ENCODE measurements around the gene REEP1. TPM values are rescaled to one million over a fixed set of nuclear protein-coding genes. Genes with fewer than 3 reads are reported as not detected.
A peak's percentile ranks its signal among the peaks of the same experiment; 100 is the strongest.

Gene REEP1
- total RNA-seq, 2 experiments from 2014 or later = 0.11 TPM; not detected in 1

DNA sequence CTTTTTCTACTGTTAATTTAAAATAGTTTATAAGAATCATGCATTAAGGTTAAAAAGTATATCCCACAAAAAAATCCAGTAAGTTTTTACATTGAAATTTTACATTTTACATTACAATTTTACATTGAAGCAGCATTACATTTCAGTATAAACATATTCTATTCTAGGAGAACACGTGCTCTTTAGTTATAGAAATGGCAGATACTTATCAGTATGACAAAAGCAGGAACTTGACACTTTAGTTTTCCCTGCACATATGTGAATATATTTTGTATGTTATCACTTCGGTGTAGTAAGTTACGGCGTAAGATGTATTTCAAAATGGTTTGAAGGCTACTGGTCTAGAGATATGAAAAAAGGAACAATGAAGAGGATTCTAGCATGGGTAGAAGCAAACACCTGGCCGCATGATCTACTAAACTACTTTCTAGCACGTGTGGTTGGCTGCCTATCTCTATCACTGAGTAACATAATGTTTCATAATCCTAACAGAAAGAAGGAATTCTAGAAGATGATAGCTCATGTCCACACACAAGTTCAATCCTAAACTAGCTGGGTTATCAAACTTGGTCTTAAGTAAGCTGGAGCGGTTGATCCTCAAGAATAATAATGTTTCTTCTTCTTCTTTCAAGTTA lies 147.5 kb downstream of the REEP1 start:
- Mint-ChIP-seq H3K36me3 (peaks cover 34% of the 10 kb centered on the region), H3K27ac (peak overlapping the region; percentile 6), H3K4me1 (peaks cover 64% of the 10 kb centered on the region), H3K4me3 (no peak overlapping the region), H3K9me3 (no peaks in the 10 kb centered on the region), H3K27me3 (no peaks in the 10 kb centered on the region)
- DNase-seq (no peak), ATAC-seq (ENCODE audit: low read depth) (no peak)
- POLR2A ChIA-PET = no interaction called here

DNA sequence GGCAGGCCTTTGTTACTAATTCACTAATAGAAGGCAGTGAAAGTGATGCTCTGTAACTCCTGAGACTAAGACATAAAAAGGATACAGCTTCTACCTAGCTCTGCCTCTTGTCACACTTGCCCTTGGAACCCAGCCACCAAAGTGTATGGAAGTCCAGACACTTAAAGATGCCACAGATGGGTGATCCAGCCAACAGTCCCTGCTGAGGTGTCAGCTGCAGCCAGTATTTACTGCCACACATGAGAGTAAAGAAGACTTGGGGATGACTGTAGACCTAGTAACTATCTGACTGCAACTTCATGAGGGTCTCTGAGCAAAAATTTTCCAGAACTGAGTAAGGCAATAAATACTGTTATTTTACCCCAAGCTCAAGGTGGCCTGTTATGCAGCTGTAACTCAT lies 151.0 kb downstream of the REEP1 start:
- H3K36me3 Mint-ChIP-seq = peaks cover 26% of the 10 kb centered on the region
- no peaks in the 10 kb centered on the region for H3K9me3 Mint-ChIP-seq
- H3K4me1 Mint-ChIP-seq = peaks cover 59% of the 10 kb centered on the region
- H3K27ac Mint-ChIP-seq = peak overlapping the region; percentile 79
- POLR2A ChIA-PET = interaction anchor here (2.9 to 3.8 kb wide), 2 partner anchors 8 to 13 kb away, joined by 13 to 38 read pairs; partner anchors contain the start of genes IMMT and MRPL35
- no peak for ATAC-seq (ENCODE audit: low read depth)
- DNase-seq = no peak
- H3K27me3 Mint-ChIP-seq = no peaks in the 10 kb centered on the region
- H3K4me3 Mint-ChIP-seq = peak overlapping the region; percentile 67

DNA sequence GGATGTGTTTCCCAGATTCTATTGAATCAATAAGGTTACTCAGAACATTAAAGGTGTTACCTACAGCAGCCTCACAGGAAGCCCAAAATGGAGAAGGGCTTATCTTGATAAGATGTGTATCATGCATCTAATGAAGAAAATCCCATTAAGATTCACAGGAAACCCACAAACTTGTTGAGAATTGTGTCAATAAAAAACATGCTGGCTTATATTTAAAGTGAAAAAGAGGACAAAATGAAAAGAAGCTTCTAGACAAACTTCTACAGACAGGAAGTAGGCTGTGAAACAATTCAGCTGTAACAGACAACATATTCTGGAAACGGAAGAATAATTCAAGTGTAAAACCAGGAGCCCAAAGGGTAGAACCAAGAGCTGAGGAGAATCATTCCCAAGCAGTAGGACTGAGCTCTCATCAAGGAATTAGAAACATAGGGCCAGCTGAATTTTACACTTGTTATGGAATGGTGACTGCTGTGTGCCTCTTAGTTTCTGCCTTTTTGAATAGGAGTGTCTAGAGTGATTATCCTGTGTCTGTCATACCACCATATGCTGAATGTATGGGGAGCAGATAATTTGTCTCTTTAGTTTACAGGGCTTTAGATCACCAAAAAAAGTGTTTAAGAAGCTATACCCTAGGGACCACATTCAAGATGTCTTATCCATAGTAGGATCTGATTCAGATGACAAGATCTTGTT lies 151.8 kb downstream of the REEP1 start:
- ATAC-seq (ENCODE audit: low read depth) (peak; percentile 64), DNase-seq (no peak)
- H3K4me1 Mint-ChIP-seq = peaks cover 56% of the 10 kb centered on the region
- H3K36me3 Mint-ChIP-seq = peaks cover 24% of the 10 kb centered on the region
- POLR2A ChIA-PET = interaction anchor here (0.5 to 3.8 kb wide), 3 partner anchors 9 to 77 kb away, joined by 3 to 38 read pairs (median 13); partner anchors contain the start of genes IMMT and MRPL35
- H3K9me3 Mint-ChIP-seq = no peaks in the 10 kb centered on the region
- no peaks in the 10 kb centered on the region for H3K27me3 Mint-ChIP-seq
- peak overlapping the region; percentile 67 for H3K4me3 Mint-ChIP-seq
- H3K27ac Mint-ChIP-seq = peak overlapping the region; percentile 79

DNA sequence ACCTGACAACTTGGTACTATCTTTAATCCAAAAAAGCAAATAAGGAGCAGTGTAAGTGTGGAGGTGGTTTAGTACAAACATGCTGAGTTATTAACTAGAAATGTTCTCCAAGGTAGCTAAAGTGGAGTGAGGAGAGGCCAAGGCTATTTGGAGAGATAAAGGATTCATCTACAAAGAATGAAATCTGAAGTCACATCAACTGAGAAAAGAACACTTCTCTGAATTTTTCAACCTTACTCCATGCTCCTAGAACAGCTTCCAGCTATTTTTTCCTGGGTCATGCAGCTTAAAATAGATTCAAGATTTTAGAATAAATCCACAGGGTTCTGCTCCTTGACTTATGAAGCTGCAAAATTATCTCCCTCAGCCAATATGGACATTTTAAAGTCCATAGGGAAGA lies 160.8 kb downstream of the REEP1 start:
- H3K4me3 Mint-ChIP-seq = no peak overlapping the region
- no peak for ATAC-seq (ENCODE audit: low read depth)
- peaks cover 28% of the 10 kb centered on the region for H3K36me3 Mint-ChIP-seq
- H3K9me3 Mint-ChIP-seq = no peaks in the 10 kb centered on the region
- no peaks in the 10 kb centered on the region for H3K27me3 Mint-ChIP-seq
- no peak overlapping the region for H3K27ac Mint-ChIP-seq
- DNase-seq = no peak
- POLR2A ChIA-PET = no interaction called here
- peaks cover 15% of the 10 kb centered on the region for H3K4me1 Mint-ChIP-seq

DNA sequence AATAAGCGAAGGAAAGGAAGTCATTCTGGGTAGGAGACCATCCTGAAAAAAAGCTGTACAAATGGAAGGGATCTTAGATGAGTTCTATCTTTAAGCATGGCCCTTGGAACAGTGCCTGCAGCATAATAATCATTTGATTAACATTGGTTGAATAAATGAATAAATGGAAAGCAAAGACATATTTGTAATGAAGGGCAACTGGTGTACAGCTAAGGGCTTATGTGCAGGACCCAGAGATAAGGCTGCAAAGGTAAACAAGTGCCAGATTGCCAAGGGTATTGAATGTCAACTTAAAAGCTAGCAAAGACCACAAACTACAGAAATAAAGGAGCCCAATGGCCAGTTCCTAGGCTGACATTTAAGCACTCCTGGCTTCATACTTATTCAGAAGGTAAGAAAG lies 161.6 kb downstream of the REEP1 start:
- H3K4me3 Mint-ChIP-seq = no peak overlapping the region
- POLR2A ChIA-PET = no interaction called here
- no peak for DNase-seq
- no peak for ATAC-seq (ENCODE audit: low read depth)
- no peaks in the 10 kb centered on the region for H3K27me3 Mint-ChIP-seq
- no peaks in the 10 kb centered on the region for H3K9me3 Mint-ChIP-seq
- peaks cover 28% of the 10 kb centered on the region for H3K36me3 Mint-ChIP-seq
- peaks cover 15% of the 10 kb centered on the region for H3K4me1 Mint-ChIP-seq
- no peak overlapping the region for H3K27ac Mint-ChIP-seq

DNA sequence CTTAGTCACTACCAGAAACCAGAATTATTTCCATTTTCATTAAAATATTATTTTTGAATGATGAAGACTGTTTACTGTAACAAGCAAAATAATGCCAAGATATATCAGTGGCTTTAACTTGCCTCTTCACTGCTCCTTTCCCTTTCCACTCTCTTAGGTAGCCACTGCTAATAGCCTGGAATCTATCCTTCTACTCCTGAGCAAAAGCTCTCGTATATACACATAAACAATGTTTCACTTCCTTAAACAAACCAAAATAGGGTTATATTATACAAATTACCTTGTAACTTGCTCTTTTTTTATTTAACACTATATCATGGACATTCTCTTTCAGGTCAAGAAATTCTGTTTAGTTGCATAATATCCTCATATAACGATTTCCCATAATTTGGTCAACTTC lies 163.0 kb downstream of the REEP1 start:
- no peak for ATAC-seq (ENCODE audit: low read depth)
- no peaks in the 10 kb centered on the region for H3K27me3 Mint-ChIP-seq
- DNase-seq = no peak
- peaks cover 24% of the 10 kb centered on the region for H3K36me3 Mint-ChIP-seq
- no peak overlapping the region for H3K27ac Mint-ChIP-seq
- peaks cover 15% of the 10 kb centered on the region for H3K4me1 Mint-ChIP-seq
- no peaks in the 10 kb centered on the region for H3K9me3 Mint-ChIP-seq
- H3K4me3 Mint-ChIP-seq = no peak overlapping the region
- POLR2A ChIA-PET = no interaction called here

DNA sequence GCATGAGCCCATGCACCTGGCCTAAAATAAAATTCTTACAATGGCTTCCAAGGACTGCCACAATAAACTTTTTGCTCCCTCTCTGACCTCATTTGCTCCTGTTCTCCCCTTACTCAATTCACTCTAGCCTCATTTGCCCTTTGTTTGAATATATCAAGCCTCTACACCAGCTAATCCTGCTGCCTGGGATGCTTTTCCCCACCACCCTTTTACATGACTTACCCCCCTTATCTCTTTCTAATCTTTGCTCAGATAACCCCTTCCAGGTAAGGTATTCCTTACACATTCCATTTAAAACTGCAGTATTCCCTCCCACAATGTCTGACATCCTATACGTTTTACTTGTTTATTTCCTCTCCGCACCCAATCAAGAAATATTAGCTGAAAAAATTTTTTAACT lies 164.8 kb downstream of the REEP1 start:
- DNase-seq = no peak
- no peaks in the 10 kb centered on the region for H3K27me3 Mint-ChIP-seq
- peak overlapping the region; percentile 1 for H3K27ac Mint-ChIP-seq
- H3K9me3 Mint-ChIP-seq = no peaks in the 10 kb centered on the region
- H3K4me1 Mint-ChIP-seq = peaks cover 13% of the 10 kb centered on the region
- POLR2A ChIA-PET = no interaction called here
- peaks cover 29% of the 10 kb centered on the region for H3K36me3 Mint-ChIP-seq
- no peak for ATAC-seq (ENCODE audit: low read depth)
- no peak overlapping the region for H3K4me3 Mint-ChIP-seq

DNA sequence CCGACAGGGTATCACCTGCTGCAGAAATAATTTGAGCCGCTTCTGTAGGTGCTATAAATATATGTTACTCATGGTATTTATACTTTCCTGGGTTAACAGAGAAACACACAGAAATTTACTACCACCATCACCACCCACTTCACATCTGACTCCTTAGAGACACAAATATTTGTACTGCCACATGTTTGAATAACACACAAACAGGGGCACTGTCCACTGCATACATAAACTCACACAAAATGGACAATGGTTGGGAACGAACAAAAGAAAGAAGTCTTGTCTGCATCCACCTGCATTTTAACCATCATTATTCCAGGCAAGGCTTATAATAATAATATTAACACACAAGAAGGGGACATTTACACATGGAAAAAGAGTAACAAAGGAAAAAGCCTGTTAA lies 166.1 kb downstream of the REEP1 start:
- no peak overlapping the region for H3K4me3 Mint-ChIP-seq
- no peak overlapping the region for H3K27ac Mint-ChIP-seq
- no peaks in the 10 kb centered on the region for H3K27me3 Mint-ChIP-seq
- DNase-seq = no peak
- ATAC-seq (ENCODE audit: low read depth) = no peak
- H3K4me1 Mint-ChIP-seq = peaks cover 13% of the 10 kb centered on the region
- H3K36me3 Mint-ChIP-seq = peaks cover 33% of the 10 kb centered on the region
- no peaks in the 10 kb centered on the region for H3K9me3 Mint-ChIP-seq
- POLR2A ChIA-PET = no interaction called here

DNA sequence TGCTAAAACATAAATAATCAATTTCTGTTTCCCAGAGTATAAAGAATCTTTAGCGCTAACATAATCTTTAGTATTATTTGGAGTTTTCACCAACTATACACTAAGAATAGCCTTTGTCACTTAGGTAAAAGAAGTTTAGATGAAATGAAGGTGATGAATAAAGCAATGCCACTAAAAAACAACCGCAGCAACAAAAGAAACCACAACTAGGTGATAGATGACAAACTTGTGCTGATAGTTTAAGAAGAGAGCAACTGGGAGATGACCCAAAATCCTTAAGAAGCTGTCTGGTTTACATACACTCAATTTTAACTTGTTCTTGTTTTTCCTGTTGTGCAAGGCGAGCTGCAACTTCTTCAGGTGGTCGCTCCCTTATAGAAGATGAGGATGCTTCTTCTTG lies 167.0 kb downstream of the REEP1 start:
- DNase-seq (no peak), ATAC-seq (ENCODE audit: low read depth) (no peak)
- Mint-ChIP-seq H3K9me3 (no peaks in the 10 kb centered on the region), H3K4me1 (peaks cover 7% of the 10 kb centered on the region), H3K27me3 (no peaks in the 10 kb centered on the region), H3K27ac (no peak overlapping the region), H3K36me3 (peaks cover 31% of the 10 kb centered on the region), H3K4me3 (no peak overlapping the region)
- POLR2A ChIA-PET = no interaction called here

Small RNAs within 50 kb of the gene (microRNA-seq; reads per million reads assigned to microRNA genes)
- gene MIR4779 = not detected

Other genes with a start within 250 kb of the REEP1 start
- gene POLR1A, start 231.7 kb downstream of the REEP1 start, total RNA-seq = 10 to 100 TPM; 27.3 to 29.5 TPM
- gene PTCD3, start 231.4 kb downstream of the REEP1 start, total RNA-seq = 100 to 1,000 TPM; 157 TPM
- gene IMMT, start 142.2 kb downstream of the REEP1 start, total RNA-seq = 100 to 1,000 TPM; 121 to 122 TPM
- 10 to 100 TPM; 38.5 to 39.7 TPM for gene MRPL35, start 138.2 kb downstream of the REEP1 start, total RNA-seq
- 100 to 1,000 TPM in 1 of 2 experiments, 10 to 100 TPM in 1; 94.7 to 106 TPM for gene KDM3A, start 103.7 kb upstream of the REEP1 start, total RNA-seq
- 10 to 100 TPM; 48.9 to 49.5 TPM for gene CHMP3, start 225.8 kb upstream of the REEP1 start, total RNA-seq